LNCaP clone FGC (cell line): Measurements from ENCODE around the gene LHPP.

Source experiments
- DNase-seq: peaks from one replicate; pipeline ENCODE4 v3.0.0-alpha.2; 2011; ENCODE audit warnings: low read depth
- H3K4me3 ChIP-seq: 2 replicates; pipeline ENCODE4 v1.5.1; 2011; ENCODE audit warnings: mild to moderate bottlenecking, low read depth, low read length, control low read depth
- TF ChIP-seq, protein P1 (sequence below): IDR thresholded peaks from 2 replicates; pipeline ENCODE4 v1.5.1; 2012; ENCODE audit warnings: mild to moderate bottlenecking; ENCODE audit not compliant: control insufficient read depth, insufficient read depth; ENCODE audit errors: extremely low read depth

The LHPP gene

DNA sequence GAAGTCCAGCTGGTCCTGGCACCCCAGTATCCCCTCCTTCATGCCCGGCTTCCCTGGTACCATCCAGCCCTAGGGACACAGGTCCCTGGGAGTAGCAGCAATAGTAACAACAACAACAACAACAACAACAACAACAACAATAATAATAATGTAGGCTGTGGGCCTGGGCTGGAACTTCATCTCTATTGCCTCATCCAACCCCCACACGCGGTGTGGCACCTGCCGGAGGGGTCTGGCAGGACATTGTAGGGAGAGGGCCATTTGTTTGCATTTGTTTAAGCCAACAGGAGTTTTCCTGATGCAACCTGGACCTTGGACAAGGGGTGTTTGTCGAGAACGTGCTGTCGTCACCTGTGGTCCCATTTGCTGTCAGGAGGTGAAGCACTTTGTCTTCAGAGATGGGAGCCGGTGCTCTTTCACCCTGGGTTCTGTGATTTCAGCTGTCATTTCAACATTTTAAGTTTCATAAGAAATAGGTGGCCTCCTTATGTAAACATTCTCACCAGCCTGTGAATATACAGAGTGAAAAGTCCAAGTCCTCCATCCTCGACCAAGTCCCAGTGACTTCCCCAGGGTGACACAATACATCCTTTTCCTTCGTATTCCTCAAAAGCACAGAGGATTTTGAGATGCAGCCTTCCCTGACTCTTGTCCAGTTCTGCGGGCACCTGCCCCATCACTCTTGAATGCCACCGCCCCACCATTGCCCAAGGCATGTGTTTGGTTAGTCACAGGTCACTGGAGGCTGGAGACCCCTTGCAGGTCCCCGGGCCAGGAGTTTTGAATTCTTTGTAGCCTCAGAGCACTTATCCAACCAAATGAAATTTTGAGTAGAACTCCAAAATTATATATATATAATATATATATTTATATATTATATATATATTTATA lies 9.2 kb downstream of the LHPP start:
- no peak overlapping the region for H3K4me3 ChIP-seq
- TF ChIP-seq, protein P1, sequence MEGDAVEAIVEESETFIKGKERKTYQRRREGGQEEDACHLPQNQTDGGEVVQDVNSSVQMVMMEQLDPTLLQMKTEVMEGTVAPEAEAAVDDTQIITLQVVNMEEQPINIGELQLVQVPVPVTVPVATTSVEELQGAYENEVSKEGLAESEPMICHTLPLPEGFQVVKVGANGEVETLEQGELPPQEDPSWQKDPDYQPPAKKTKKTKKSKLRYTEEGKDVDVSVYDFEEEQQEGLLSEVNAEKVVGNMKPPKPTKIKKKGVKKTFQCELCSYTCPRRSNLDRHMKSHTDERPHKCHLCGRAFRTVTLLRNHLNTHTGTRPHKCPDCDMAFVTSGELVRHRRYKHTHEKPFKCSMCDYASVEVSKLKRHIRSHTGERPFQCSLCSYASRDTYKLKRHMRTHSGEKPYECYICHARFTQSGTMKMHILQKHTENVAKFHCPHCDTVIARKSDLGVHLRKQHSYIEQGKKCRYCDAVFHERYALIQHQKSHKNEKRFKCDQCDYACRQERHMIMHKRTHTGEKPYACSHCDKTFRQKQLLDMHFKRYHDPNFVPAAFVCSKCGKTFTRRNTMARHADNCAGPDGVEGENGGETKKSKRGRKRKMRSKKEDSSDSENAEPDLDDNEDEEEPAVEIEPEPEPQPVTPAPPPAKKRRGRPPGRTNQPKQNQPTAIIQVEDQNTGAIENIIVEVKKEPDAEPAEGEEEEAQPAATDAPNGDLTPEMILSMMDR = no peak
- DNase-seq = no peak

DNA sequence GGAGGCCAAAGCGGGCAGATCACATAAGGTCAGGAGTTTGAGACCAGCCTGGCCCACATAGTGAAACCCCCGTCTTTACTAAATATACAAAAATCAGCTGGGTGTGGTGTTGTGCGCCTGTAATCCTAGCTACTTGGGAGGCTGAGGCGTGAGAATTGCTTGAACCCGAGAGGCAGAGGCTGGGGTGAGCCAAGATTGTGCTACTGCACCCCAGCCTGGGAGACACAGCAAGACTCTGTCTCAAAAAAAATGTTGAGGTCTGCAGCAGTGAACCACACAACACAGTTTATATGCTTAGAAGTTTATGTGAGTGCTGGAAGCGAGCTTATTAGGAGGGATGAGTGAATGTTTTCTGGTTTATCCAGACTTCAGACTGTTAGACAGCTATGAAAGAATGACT lies 10.4 kb downstream of the LHPP start:
- DNase-seq = no peak
- TF ChIP-seq, protein P1 = no peak
- H3K4me3 ChIP-seq = no peak overlapping the region

DNA sequence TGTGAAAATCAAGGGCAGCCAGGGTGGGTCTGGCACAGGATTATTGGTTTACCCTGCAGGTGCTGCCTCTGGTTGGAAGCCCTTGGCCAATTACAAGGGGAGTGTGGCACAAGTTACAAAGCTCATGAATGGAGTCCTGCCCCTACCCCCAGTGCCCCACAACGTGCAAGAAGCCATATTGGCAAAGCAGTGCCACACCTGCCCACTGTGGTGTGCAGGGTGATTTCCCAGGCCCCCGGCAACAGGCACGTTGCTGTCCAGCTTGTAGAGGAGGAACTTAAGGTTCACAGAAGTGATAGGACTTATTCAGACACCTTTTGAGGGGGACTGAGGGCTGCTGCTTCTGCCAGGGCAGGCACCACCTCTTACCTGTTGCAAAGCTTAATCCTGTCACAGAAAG lies 11.4 kb downstream of the LHPP start:
- DNase-seq = no peak
- TF ChIP-seq, protein P1 = no peak
- no peak overlapping the region for H3K4me3 ChIP-seq

DNA sequence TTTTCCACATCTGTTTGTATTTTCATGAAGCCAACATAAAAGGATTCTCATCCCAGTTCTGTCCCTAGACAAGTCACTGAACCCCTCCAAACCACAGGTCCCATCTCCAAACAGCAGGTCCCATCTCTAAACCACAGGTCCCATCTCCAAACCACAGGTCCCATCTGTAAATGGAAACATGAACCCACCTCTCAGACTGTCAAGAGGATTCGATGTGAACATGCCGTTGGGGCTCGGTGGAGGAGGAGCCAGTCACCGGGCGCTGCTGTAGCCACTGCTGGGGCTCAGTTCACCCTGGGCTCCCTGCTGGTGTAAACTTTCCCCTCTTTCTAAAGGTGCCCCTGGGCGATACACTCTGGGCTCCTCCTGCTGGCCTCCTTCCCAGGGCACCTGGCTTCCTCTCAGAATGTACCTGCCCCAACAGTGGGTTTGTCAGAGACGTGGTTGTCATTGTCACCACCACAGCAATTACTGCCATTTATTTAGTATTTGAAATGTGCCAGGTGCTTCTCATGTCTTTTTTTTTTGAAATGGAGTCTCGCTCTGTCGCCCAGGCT lies 13.0 kb downstream of the LHPP start:
- no peak overlapping the region for H3K4me3 ChIP-seq
- TF ChIP-seq, protein P1 = no peak
- no peak for DNase-seq

DNA sequence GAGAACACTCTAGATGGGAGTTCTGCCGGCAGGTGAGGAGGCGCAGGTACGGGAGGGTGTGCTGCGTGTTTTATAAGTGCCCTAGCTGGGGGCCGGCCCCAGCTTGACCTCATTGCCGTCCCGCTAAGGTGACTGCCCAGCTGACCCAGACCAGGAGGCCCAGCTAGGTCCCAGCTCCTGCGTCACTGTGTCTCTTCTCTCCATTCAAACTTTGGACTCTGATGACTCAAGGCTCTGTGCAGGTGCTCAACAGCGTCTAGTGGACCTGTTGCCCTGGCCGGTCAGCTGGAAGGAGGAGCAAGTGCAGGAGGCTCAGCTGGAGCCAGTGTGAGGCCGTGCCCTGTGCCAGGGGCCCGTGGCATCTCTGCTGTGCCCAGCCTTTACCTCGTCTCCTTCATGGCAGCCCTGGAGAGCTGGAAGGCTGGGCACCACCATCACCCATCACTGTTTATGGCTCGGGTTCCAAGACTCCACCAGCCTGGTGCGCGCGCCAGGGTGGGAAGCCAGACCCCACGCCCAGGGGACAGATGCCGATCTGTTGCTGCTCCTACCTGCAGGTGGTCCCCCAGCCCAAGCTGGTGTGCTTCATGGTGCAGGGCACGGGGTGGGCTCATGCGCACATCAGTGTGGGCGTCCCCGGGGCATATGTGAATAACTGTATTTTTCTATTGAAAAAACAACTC lies 14.6 kb downstream of the LHPP start:
- H3K4me3 ChIP-seq = no peak overlapping the region
- DNase-seq = no peak
- TF ChIP-seq, protein P1 = no peak

DNA sequence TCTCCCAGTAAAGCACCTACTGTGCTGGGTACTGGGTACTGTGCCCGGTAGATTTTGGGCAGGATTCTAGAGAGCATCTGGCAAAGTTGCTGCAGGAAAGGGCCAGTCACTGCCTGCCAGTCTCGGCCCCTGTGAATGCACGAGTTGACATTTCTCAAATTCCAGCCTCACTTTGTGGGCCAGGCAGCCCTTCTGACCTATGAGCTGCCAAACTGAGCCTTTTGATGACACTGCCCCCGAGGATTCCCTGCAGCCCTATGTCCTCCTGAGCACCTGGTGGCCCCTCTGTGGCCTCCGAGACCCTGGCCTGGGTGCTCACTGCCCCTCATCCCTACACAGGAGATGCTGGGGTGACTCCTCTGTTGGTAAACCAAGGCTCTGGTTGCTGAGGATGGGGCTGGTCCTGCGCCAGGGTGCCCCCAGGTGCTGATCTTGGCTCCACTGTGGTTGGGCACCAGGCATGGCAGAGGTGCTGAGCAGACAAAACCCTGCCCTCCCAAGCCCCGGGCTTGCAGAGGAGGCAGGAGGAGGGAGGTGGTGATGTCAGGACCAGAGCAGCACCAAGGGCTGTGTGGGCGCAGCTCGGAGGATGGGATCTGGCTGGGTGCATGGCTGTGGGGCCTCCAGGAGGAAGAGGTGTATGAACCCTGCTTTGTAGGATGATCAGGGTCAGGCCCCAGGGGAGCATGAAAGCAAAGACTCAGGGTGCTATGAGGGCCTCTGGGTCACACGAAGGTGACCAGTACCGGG lies 16.2 kb downstream of the LHPP start:
- DNase-seq = no peak
- H3K4me3 ChIP-seq = no peak overlapping the region
- TF ChIP-seq, protein P1 = no peak
